Mesendoderm (in vitro differentiated cells): ENCODE data around the gene QKI.

Experiments used
- DNase-seq: peaks from one replicate; pipeline ENCODE4 v3.0.0; 2013
- H2AK5ac ChIP-seq: 2 replicates; pipeline ENCODE4 v1.6.1; 2013; ENCODE audit warnings: low read length, inconsistent platforms
- H2BK120ac ChIP-seq: 2 replicates; pipeline ENCODE4 v1.6.1; 2013; ENCODE audit warnings: low read depth, mild to moderate bottlenecking, low read length, moderate library complexity, mixed read lengths
- H2BK15ac ChIP-seq: replicated peaks from 2 replicates; pipeline ENCODE4 v1.6.1; 2013; ENCODE audit warnings: low read depth, mild to moderate bottlenecking, moderate library complexity
- H2BK5ac ChIP-seq: 2 replicates; pipeline ENCODE4 v1.6.1; 2013; ENCODE audit warnings: low read length, inconsistent platforms
- H3K18ac ChIP-seq: 2 replicates; pipeline ENCODE4 v1.6.1; 2013; ENCODE audit warnings: mild to moderate bottlenecking, low read length, mixed read lengths
- H3K23ac ChIP-seq: one replicate; pipeline ENCODE4 v1.6.1; 2013; ENCODE audit warnings: low read length
- H3K27ac ChIP-seq: 2 replicates; pipeline ENCODE4 v1.5.1; 2013; ENCODE audit warnings: low read depth, mild to moderate bottlenecking, inconsistent platforms, low read length, moderate library complexity
- H3K27me3 ChIP-seq: 2 replicates; pipeline ENCODE4 v1.6.1; 2013; ENCODE audit warnings: low read length, control low read depth, mild to moderate bottlenecking, inconsistent platforms; ENCODE audit not compliant: insufficient read depth, poor library complexity
- H3K36me3 ChIP-seq: 2 replicates; pipeline ENCODE4 v1.6.1; 2013; ENCODE audit warnings: low read length, inconsistent platforms; ENCODE audit not compliant: control insufficient read depth, insufficient read depth
- H3K4ac ChIP-seq: one replicate; pipeline ENCODE4 v1.6.1; 2013; ENCODE audit warnings: low read depth, mild to moderate bottlenecking, low read length, moderate library complexity
- H3K4me1 ChIP-seq: 2 replicates; pipeline ENCODE4 v1.6.1; 2013; ENCODE audit warnings: low read depth, low read length, inconsistent platforms; ENCODE audit not compliant: control insufficient read depth
- H3K4me2 ChIP-seq: 2 replicates; pipeline ENCODE4 v1.6.1; 2013; ENCODE audit warnings: low read length
- H3K4me3 ChIP-seq: 2 replicates; pipeline ENCODE4 v1.5.1; 2013; ENCODE audit warnings: mild to moderate bottlenecking, low read length
- H3K56ac ChIP-seq: one replicate; pipeline ENCODE4 v1.6.1; 2013; ENCODE audit warnings: low read length
- H3K79me1 ChIP-seq: 2 replicates; pipeline ENCODE4 v1.6.1; 2013; ENCODE audit warnings: low read length, inconsistent platforms
- H3K79me2 ChIP-seq: 2 replicates; pipeline ENCODE4 v1.6.1; 2013; ENCODE audit warnings: mild to moderate bottlenecking, low read length; ENCODE audit not compliant: control insufficient read depth, insufficient read depth
- H3K9ac ChIP-seq: 2 replicates; pipeline ENCODE4 v1.6.1; 2013; ENCODE audit warnings: low read length, inconsistent platforms
- H4K5ac ChIP-seq: one replicate; pipeline ENCODE4 v1.6.1; 2013; ENCODE audit warnings: low read length
- H4K8ac ChIP-seq: one replicate; pipeline ENCODE4 v1.6.1; 2013; ENCODE audit warnings: low read depth, mild to moderate bottlenecking, control low read depth, low read length, moderate library complexity
- whole genome bisulfite sequencing: extraction: QIAGEN DNeasy Blood & Tissue Kit; methylation state at CpG from one replicate; pipeline ENCODE4 v1.1.7; 2013; ENCODE audit warnings: low lambda C conversion rate, missing lambda C conversion rate; ENCODE audit not compliant: insufficient coverage; ENCODE audit errors: extremely low coverage; 5-methylcytosine and 5-hydroxymethylcytosine counted together

Gene QKI

GRCh38 chr6:163405412-163406309 is 8.9 kb upstream of the QKI start:
- H3K4me3 ChIP-seq = no peak overlapping the region
- DNase-seq = no peak

GRCh38 chr6:163406366-163406765 is 8.2 kb upstream of the QKI start:
- Histone ChIP-seq H2BK15ac (no peak overlapping the region), H3K23ac (no peak overlapping the region), H3K79me2 (no peaks in the 10 kb centered on the region), H3K27me3 (no peaks in the 10 kb centered on the region), H3K4ac (no peak overlapping the region), H3K27ac (no peak overlapping the region), H2BK120ac (no peak overlapping the region), H4K5ac (no peak overlapping the region), H3K4me2 (no peak overlapping the region), H3K79me1 (no peaks in the 10 kb centered on the region), H2AK5ac (no peak overlapping the region), H3K4me1 (no peaks in the 10 kb centered on the region), H3K9ac (no peak overlapping the region), H3K4me3 (no peak overlapping the region), H4K8ac (no peak overlapping the region), H3K56ac (no peak overlapping the region), H3K36me3 (no peaks in the 10 kb centered on the region), H3K18ac (no peak overlapping the region), H2BK5ac (no peak overlapping the region)
- WGBS = no CpG with 5 or more reads among the region's 1 CpG
- DNase-seq = no peak

More at GRCh38 chr6:163405412-163406309, 8.9 kb upstream of the QKI start:
- H2AK5ac ChIP-seq = no peak overlapping the region
- no peaks in the 10 kb centered on the region for H3K36me3 ChIP-seq
- H3K56ac ChIP-seq = no peak overlapping the region
- H3K27me3 ChIP-seq = no peaks in the 10 kb centered on the region
- H3K79me1 ChIP-seq = no peaks in the 10 kb centered on the region
- H3K4me2 ChIP-seq = no peak overlapping the region
- no peaks in the 10 kb centered on the region for H3K79me2 ChIP-seq
- no peak overlapping the region for H4K5ac ChIP-seq
- H3K4me1 ChIP-seq = no peaks in the 10 kb centered on the region
- H2BK15ac ChIP-seq = no peak overlapping the region
- H3K4ac ChIP-seq = no peak overlapping the region
- no peak overlapping the region for H2BK120ac ChIP-seq
- H3K23ac ChIP-seq = no peak overlapping the region
- no peak overlapping the region for H2BK5ac ChIP-seq
- H4K8ac ChIP-seq = no peak overlapping the region
- no peak overlapping the region for H3K9ac ChIP-seq
- no peak overlapping the region for H3K27ac ChIP-seq
- no CpG with 5 or more reads among the region's 18 CpGs for WGBS
- H3K18ac ChIP-seq = no peak overlapping the region

GRCh38 chr6:163406830-163407229 is 7.7 kb upstream of the QKI start:
- H3K23ac ChIP-seq = no peak overlapping the region
- H3K56ac ChIP-seq = no peak overlapping the region

GRCh38 chr6:163408352-163408991 is 6.0 kb upstream of the QKI start:
- H3K23ac ChIP-seq = no peak overlapping the region
- no peak overlapping the region for H3K4me2 ChIP-seq
- no peaks in the 10 kb centered on the region for H3K4me1 ChIP-seq
- no peaks in the 10 kb centered on the region for H3K79me1 ChIP-seq
- H2BK5ac ChIP-seq = no peak overlapping the region
- H3K18ac ChIP-seq = no peak overlapping the region
- H3K4ac ChIP-seq = no peak overlapping the region
- H4K8ac ChIP-seq = no peak overlapping the region
- no peak overlapping the region for H3K4me3 ChIP-seq
- no peak overlapping the region for H3K27ac ChIP-seq
- no CpG with 5 or more reads among the region's 9 CpGs for WGBS
- DNase-seq = no peak
- H3K27me3 ChIP-seq = no peaks in the 10 kb centered on the region
- no peak overlapping the region for H3K56ac ChIP-seq
- H2AK5ac ChIP-seq = no peak overlapping the region
- no peaks in the 10 kb centered on the region for H3K36me3 ChIP-seq
- no peak overlapping the region for H2BK120ac ChIP-seq
- no peak overlapping the region for H2BK15ac ChIP-seq
- no peak overlapping the region for H3K9ac ChIP-seq
- no peaks in the 10 kb centered on the region for H3K79me2 ChIP-seq
- H4K5ac ChIP-seq = no peak overlapping the region

More at GRCh38 chr6:163406830-163407229, 7.7 kb upstream of the QKI start:
- no peaks in the 10 kb centered on the region for H3K36me3 ChIP-seq
- DNase-seq = no peak
- H3K4me2 ChIP-seq = no peak overlapping the region
- WGBS = no CpG with 5 or more reads among the region's 2 CpGs
- no peak overlapping the region for H2BK5ac ChIP-seq
- H3K4ac ChIP-seq = no peak overlapping the region
- H4K5ac ChIP-seq = no peak overlapping the region
- no peak overlapping the region for H2BK120ac ChIP-seq
- no peaks in the 10 kb centered on the region for H3K79me1 ChIP-seq
- H3K18ac ChIP-seq = no peak overlapping the region
- no peak overlapping the region for H2BK15ac ChIP-seq
- no peaks in the 10 kb centered on the region for H3K27me3 ChIP-seq
- no peak overlapping the region for H4K8ac ChIP-seq
- no peak overlapping the region for H3K4me3 ChIP-seq
- H3K4me1 ChIP-seq = no peaks in the 10 kb centered on the region
- no peaks in the 10 kb centered on the region for H3K79me2 ChIP-seq
- H2AK5ac ChIP-seq = no peak overlapping the region
- no peak overlapping the region for H3K27ac ChIP-seq
- H3K9ac ChIP-seq = no peak overlapping the region

GRCh38 chr6:163409712-163410111 is 4.8 kb upstream of the QKI start:
- H4K8ac ChIP-seq = no peak overlapping the region
- WGBS = no CpG with 5 or more reads among the region's 12 CpGs

More at GRCh38 chr6:163409712-163410111, 4.8 kb upstream of the QKI start:
- no peak overlapping the region for H3K23ac ChIP-seq
- H3K4me2 ChIP-seq = no peak overlapping the region
- no peak for DNase-seq
- no peaks in the 10 kb centered on the region for H3K79me2 ChIP-seq
- H3K4me3 ChIP-seq = no peak overlapping the region
- no peak overlapping the region for H2BK15ac ChIP-seq
- H2AK5ac ChIP-seq = no peak overlapping the region
- no peak overlapping the region for H4K5ac ChIP-seq
- no peak overlapping the region for H3K18ac ChIP-seq
- no peaks in the 10 kb centered on the region for H3K27me3 ChIP-seq
- H3K79me1 ChIP-seq = no peaks in the 10 kb centered on the region
- no peak overlapping the region for H2BK5ac ChIP-seq
- no peak overlapping the region for H3K9ac ChIP-seq
- no peak overlapping the region for H3K56ac ChIP-seq
- H3K36me3 ChIP-seq = no peaks in the 10 kb centered on the region
- H3K27ac ChIP-seq = no peak overlapping the region
- H3K4me1 ChIP-seq = no peaks in the 10 kb centered on the region
- no peak overlapping the region for H3K4ac ChIP-seq
- H2BK120ac ChIP-seq = no peak overlapping the region
